IPS-18a (cell line): ENCODE measurements around the gene WDHD1.
"Not testable (repeated sequence)": the region's sequence is repeated elsewhere in the genome, so short reads cannot be mapped to it uniquely, and the experiment has no call there.

Experiments
- H3K27ac ChIP-seq: one replicate; pipeline ENCODE4 v1.5.1; 2013; ENCODE audit warnings: low read length
- H3K27me3 ChIP-seq: one replicate; pipeline ENCODE4 v1.6.1; 2013; ENCODE audit warnings: mild to moderate bottlenecking, low read length; ENCODE audit not compliant: control insufficient read depth, insufficient read depth
- H3K36me3 ChIP-seq: one replicate; pipeline ENCODE4 v1.6.1; 2013; ENCODE audit warnings: low read depth, low read length; ENCODE audit not compliant: control insufficient read depth
- H3K4me1 ChIP-seq: one replicate; pipeline ENCODE4 v1.6.1; 2013; ENCODE audit warnings: low read depth, low read length; ENCODE audit not compliant: control insufficient read depth
- H3K4me3 ChIP-seq: one replicate; pipeline ENCODE4 v1.5.1; 2013; ENCODE audit warnings: low read length
- H3K9ac ChIP-seq: one replicate; pipeline ENCODE4 v1.6.1; 2013; ENCODE audit warnings: mild to moderate bottlenecking, low read length, moderate library complexity
- H3K9me3 ChIP-seq: one replicate; pipeline ENCODE4 v1.6.1; 2013; ENCODE audit warnings: low read depth, low read length; ENCODE audit not compliant: control insufficient read depth

The WDHD1 gene

DNA sequence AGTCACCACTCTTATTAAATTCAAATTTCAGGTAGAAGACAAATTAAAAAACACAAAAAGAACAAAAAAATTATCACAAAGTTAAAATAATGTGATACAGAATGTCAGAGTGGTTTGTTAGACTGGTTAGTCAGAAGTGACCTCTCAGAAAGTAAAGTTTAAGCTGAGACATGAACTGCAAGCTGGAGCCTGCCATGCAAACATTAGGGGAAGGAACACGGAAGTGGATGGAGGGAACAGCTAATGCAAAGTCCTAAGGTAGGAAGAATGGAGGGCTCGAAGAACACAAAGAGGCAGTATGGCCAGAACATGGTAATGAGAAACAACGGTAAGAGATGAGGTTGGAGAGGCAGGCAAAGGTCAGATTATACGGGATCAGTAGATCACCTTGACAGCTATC lies 41.7 kb downstream of the WDHD1 start:
- H3K36me3 ChIP-seq: peaks cover 66% of the 10 kb centered on the region
- H3K9ac ChIP-seq: no peak overlapping the region
- no peaks in the 10 kb centered on the region for H3K9me3 ChIP-seq
- no peak overlapping the region for H3K27ac ChIP-seq
- no peaks in the 10 kb centered on the region for H3K27me3 ChIP-seq
- no peak overlapping the region for H3K4me3 ChIP-seq
- no peaks in the 10 kb centered on the region for H3K4me1 ChIP-seq

DNA sequence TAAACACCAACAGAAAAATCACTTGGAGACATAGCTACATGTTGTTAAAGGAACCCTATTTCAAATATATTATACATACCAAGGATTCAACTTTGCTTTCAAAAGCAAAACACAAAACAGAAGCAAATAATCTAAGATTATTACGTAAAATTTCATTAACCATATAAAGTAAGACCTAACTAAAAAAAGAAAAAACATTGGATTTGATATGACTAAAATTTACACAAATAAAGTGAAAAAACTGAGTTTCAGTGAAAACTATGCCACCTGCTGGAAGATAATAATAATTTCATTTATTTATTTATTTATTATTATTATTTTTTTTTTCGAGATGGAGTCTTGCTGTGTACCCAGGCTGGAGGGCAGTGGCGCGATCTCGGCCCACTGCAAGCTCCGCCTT lies 45.2 kb downstream of the WDHD1 start:
- Histone ChIP-seq H3K9ac (no peak overlapping the region), H3K36me3 (peaks cover 74% of the 10 kb centered on the region), H3K27ac (no peak overlapping the region), H3K4me3 (no peak overlapping the region), H3K9me3 (no peaks in the 10 kb centered on the region), H3K27me3 (no peaks in the 10 kb centered on the region), H3K4me1 (no peaks in the 10 kb centered on the region)

DNA sequence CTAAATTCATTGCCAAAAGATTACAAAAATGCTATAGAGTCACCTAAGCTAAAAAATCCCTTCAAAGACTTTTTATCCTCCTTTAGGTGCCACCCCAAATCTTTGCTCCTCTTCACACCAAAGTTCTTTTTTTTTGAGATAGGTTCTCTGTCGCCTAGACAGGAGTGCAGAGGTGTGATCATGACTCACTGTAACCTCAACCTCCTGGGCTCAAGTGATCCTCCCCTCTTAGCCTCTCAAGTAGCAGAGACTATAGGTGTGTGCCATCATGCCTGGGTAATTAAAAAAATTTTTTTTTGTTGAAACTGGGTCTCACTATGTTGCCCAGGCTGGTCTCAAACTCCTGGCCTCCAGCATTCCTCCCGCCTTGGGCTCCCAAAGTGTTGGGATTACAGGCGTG lies 47.9 kb downstream of the WDHD1 start:
- Histone ChIP-seq H3K27me3 (no peaks in the 10 kb centered on the region), H3K4me3 (no peak overlapping the region), H3K4me1 (no peaks in the 10 kb centered on the region), H3K36me3 (peaks cover 70% of the 10 kb centered on the region), H3K27ac (no peak overlapping the region), H3K9ac (no peak overlapping the region), H3K9me3 (no peaks in the 10 kb centered on the region)

DNA sequence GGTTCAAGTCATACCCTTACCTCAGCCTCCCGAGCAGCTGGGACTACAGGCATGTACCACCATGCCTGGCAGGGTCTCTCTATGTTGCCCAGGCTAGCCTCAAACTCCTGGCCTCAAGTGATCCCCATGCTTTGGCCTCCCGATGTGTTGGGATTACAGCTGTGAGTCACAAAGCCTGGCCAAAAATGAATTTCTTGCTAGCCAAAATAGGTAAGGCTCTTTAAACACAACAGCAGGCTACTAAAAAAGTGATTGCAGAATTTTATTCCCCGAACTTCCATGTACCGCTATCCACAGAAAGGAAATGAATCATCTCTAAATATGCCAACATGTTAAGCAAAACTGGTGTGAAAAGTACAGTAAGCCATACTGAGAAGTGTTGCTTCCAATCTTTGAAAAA lies 50.6 kb downstream of the WDHD1 start:
- Histone ChIP-seq H3K27ac (no peak overlapping the region), H3K9me3 (no peaks in the 10 kb centered on the region), H3K27me3 (no peaks in the 10 kb centered on the region), H3K9ac (no peak overlapping the region), H3K36me3 (peaks cover 69% of the 10 kb centered on the region), H3K4me3 (no peak overlapping the region), H3K4me1 (no peaks in the 10 kb centered on the region)

DNA sequence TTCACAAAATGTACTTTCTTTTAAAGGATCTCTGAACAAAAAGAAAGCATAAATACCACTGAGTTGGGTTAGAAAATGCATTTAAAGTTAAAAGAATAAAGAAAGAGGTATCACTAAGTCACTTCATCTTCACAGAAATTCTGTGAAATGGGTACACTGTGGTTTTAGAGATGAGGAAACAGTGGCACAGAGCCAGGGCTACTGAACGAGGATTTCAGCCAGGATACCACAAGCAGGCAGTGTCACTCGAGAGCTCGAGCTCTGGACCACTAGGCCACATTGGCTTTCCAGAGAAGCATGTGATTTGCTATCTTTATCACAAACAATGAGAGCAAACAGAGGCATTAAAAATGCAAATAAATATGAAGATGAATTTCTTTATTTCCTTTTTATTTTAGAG lies 51.0 kb downstream of the WDHD1 start:
- no peak overlapping the region for H3K9ac ChIP-seq
- H3K36me3 ChIP-seq: peaks cover 66% of the 10 kb centered on the region
- no peak overlapping the region for H3K4me3 ChIP-seq
- H3K27me3 ChIP-seq: no peaks in the 10 kb centered on the region
- no peak overlapping the region for H3K27ac ChIP-seq
- no peaks in the 10 kb centered on the region for H3K9me3 ChIP-seq
- H3K4me1 ChIP-seq: no peaks in the 10 kb centered on the region

DNA sequence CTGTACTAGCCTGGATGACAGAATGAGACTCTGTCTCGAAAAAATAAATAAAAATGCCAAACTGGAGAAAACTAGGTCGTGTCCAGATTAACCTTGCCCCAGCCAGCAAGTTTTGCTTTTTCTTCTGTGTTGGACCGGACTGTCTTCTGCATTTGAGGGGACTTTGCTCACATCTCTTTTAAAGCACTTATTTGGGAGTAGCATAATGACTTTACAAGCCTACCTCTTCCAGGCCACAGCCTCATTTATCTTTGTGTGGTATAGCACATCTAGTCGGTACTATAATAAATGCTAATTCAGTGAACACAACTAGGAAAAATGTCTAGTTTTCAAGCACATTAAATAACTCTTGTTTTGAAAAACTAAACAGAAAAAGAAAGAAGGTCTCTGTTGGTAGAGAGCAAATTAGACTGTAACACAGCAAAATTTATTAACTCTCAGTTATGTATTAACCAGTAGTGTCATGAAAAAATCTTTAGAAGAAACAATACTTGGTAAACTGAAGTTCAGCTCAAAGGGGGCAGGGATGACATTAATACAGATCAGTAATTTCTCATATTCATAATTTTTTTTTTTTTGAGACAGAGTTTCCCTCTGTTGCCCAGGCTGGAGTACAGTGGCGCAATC lies 52.0 kb downstream of the WDHD1 start:
- no peaks in the 10 kb centered on the region for H3K4me1 ChIP-seq
- H3K9me3 ChIP-seq: no peaks in the 10 kb centered on the region
- no peak overlapping the region for H3K4me3 ChIP-seq
- H3K36me3 ChIP-seq: peaks cover 57% of the 10 kb centered on the region
- H3K9ac ChIP-seq: no peak overlapping the region
- no peak overlapping the region for H3K27ac ChIP-seq
- H3K27me3 ChIP-seq: no peaks in the 10 kb centered on the region

DNA sequence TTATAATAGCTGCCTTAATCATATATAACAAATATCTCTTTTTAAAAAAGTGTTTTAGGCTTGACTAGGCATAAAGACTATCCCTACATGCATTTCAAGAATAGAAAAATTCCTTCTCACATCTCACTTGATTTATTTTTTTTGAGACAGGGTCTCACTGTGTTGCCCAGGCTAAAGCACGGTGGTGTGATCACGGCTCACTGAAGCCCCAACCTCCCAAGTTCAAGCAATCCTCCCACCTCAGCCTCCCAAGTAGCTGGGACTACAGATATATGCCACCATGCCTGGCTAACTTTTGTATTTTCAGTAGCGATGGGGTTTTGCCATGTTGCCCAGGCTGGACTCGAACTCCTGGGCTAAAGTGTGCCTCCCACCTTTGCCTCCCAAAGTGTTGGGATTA lies 59.4 kb downstream of the WDHD1 start:
- Histone ChIP-seq H3K4me3 (no peak overlapping the region), H3K9ac (no peak overlapping the region), H3K4me1 (no peaks in the 10 kb centered on the region), H3K9me3 (no peaks in the 10 kb centered on the region), H3K27ac (no peak overlapping the region), H3K36me3 (peaks cover 45% of the 10 kb centered on the region), H3K27me3 (no peaks in the 10 kb centered on the region)

DNA sequence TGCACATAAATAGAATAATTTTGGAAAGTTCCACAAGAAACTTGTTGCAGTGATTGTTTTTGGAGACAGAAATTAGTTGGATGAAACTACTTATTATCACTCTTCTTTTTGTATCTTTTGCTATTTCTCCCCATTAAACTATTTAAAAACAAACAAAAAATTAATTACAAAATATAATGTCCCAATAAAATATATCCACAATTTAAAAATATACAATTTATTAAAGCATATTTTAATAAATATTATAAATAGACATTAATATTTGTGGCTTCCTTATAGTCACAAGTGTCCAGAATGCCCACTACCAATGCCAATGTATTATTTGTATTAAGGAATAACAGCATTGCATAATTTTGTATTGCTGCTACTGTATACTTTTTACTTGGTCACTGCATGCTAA lies 71.8 kb downstream of the WDHD1 start:
- Histone ChIP-seq H3K27ac (no peak overlapping the region), H3K9ac (no peak overlapping the region), H3K4me3 (no peak overlapping the region), H3K9me3 (no peaks in the 10 kb centered on the region), H3K36me3 (peaks cover 45% of the 10 kb centered on the region), H3K4me1 (no peaks in the 10 kb centered on the region), H3K27me3 (no peaks in the 10 kb centered on the region)

DNA sequence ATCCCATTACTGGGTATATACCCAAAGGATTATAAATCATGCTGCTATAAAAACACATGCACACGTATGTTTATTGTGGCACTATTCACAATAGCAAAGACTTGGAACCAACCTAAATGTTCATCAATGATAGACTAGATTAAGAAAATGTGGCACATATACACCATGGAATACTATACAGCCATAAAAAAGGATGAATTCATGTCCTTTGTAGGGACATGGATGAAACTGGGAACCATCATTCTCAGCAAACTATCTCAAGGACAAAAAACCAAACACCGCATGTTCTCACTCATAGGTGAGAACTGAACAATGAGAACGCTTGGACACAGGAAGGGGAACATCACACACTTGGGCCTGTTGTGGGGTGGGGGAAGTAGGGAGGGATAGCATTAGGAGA lies 73.3 kb downstream of the WDHD1 start:
- not testable (repeated sequence) for H3K27ac ChIP-seq, H3K9me3 ChIP-seq, H3K9ac ChIP-seq, H3K27me3 ChIP-seq, H3K4me3 ChIP-seq, H3K4me1 ChIP-seq
- peaks cover 40% of the 10 kb centered on the region for H3K36me3 ChIP-seq

DNA sequence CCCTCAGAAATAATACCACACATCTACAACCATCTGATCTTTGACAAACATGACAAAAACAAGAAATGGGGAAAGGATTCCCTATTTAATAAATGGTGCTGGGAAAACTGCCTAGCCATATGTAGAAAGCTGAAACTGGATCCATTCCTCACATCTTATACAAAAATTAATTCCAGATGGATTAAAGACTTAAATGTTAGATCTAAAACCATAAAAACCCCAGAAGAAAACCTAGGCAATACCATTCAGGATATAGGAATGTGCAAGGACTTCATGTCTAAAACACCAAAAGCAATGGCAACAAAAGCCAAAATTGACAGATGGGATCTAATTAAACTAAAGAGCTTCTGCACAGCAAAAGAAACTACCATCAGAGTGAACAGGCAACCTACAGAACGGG lies 74.1 kb downstream of the WDHD1 start:
- peaks cover 43% of the 10 kb centered on the region for H3K36me3 ChIP-seq
- not testable (repeated sequence) for H3K27me3 ChIP-seq

DNA sequence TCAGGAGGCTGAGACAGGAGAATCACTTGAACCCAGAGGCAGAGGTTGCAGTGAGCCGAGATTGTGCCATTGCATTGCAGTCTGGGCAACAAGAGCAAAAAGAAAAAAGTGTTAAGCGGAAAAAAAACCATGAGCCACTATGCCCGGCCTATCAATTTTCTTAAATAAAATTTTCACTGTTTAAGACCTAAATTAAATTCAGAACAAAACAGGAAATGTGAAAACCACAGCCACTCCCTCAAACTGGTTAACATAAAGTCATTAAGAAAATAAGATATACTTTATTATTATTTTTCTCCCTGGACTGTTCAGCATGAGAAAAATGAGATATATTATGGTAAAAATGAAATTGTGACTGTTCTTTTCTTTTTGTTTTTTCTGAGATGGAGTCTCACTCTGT lies 79.7 kb downstream of the WDHD1 start:
- Histone ChIP-seq H3K36me3 (peaks cover 30% of the 10 kb centered on the region), H3K9me3 (no peaks in the 10 kb centered on the region), H3K4me3 (no peak overlapping the region), H3K27ac (no peak overlapping the region), H3K27me3 (no peaks in the 10 kb centered on the region), H3K9ac (no peak overlapping the region), H3K4me1 (no peaks in the 10 kb centered on the region)

More for the DNA sequence above, 74.1 kb downstream of the WDHD1 start:
- H3K9me3 ChIP-seq, H3K4me1 ChIP-seq, H3K9ac ChIP-seq, H3K4me3 ChIP-seq, H3K27ac ChIP-seq: not testable (repeated sequence)

DNA sequence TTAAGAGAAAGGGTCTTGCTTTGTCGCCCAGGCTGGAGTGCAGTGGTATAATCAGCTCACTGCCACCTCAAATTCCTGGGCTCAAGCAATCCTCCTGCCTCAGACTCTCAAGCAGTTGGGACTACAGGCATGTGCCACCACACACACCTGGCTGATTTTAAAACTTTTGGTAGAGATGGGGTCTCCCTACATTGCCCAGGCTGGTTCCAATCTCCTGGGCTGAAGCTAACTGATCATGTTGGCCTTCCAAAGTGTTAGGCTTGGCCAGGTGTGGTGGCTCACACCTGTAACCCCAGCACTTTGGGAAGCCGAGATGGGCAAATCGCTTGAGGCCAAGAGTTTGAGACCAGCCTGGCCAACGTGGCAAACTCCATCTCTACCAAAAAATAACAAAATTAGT lies 80.4 kb downstream of the WDHD1 start:
- Histone ChIP-seq H3K36me3 (peaks cover 30% of the 10 kb centered on the region), H3K9ac (no peak overlapping the region), H3K27me3 (no peaks in the 10 kb centered on the region), H3K27ac (no peak overlapping the region), H3K4me1 (no peaks in the 10 kb centered on the region), H3K4me3 (no peak overlapping the region), H3K9me3 (no peaks in the 10 kb centered on the region)
